ENCODE results near the gene PPP1R13B.

The PPP1R13B gene

GRCh38 chr14:103699901-103700752, 147.2 kb downstream of the PPP1R13B start:
- TF ChIP-seq, protein P1, sequence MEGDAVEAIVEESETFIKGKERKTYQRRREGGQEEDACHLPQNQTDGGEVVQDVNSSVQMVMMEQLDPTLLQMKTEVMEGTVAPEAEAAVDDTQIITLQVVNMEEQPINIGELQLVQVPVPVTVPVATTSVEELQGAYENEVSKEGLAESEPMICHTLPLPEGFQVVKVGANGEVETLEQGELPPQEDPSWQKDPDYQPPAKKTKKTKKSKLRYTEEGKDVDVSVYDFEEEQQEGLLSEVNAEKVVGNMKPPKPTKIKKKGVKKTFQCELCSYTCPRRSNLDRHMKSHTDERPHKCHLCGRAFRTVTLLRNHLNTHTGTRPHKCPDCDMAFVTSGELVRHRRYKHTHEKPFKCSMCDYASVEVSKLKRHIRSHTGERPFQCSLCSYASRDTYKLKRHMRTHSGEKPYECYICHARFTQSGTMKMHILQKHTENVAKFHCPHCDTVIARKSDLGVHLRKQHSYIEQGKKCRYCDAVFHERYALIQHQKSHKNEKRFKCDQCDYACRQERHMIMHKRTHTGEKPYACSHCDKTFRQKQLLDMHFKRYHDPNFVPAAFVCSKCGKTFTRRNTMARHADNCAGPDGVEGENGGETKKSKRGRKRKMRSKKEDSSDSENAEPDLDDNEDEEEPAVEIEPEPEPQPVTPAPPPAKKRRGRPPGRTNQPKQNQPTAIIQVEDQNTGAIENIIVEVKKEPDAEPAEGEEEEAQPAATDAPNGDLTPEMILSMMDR (IDR thresholded peaks at IDR 0.05; ENCODE audit: low read depth, low read length): no peak
- TF ChIP-seq, protein P2, sequence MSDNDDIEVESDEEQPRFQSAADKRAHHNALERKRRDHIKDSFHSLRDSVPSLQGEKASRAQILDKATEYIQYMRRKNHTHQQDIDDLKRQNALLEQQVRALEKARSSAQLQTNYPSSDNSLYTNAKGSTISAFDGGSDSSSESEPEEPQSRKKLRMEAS (IDR thresholded peaks at IDR 0.05; ENCODE audit: low read depth, low read length): no peak
- DNase-seq (ENCODE audit: low read depth): no peak
- H3K4me3 ChIP-seq (ENCODE audit: low read depth, low read length): no peak overlapping the region

- no peak overlapping the region for H3K4me3 ChIP-seq (ENCODE audit: low read depth, low read length)
- TF ChIP-seq MYC (IDR thresholded peaks at IDR 0.05; ENCODE audit: low read depth, low read length) (no peak), POLR2A (IDR thresholded peaks at IDR 0.05; ENCODE audit: extremely low read depth, insufficient read length) (no peak)
- TF ChIP-seq, protein P2 (IDR thresholded peaks at IDR 0.05; ENCODE audit: low read depth, low read length): no peak
- TF ChIP-seq, protein P1 (IDR thresholded peaks at IDR 0.05; ENCODE audit: low read depth, low read length): no peak
- no peak for DNase-seq (ENCODE audit: low read depth)
Measured at GRCh38 chr14:103699261-103699661, 148.1 kb downstream of the PPP1R13B start.

DNA sequence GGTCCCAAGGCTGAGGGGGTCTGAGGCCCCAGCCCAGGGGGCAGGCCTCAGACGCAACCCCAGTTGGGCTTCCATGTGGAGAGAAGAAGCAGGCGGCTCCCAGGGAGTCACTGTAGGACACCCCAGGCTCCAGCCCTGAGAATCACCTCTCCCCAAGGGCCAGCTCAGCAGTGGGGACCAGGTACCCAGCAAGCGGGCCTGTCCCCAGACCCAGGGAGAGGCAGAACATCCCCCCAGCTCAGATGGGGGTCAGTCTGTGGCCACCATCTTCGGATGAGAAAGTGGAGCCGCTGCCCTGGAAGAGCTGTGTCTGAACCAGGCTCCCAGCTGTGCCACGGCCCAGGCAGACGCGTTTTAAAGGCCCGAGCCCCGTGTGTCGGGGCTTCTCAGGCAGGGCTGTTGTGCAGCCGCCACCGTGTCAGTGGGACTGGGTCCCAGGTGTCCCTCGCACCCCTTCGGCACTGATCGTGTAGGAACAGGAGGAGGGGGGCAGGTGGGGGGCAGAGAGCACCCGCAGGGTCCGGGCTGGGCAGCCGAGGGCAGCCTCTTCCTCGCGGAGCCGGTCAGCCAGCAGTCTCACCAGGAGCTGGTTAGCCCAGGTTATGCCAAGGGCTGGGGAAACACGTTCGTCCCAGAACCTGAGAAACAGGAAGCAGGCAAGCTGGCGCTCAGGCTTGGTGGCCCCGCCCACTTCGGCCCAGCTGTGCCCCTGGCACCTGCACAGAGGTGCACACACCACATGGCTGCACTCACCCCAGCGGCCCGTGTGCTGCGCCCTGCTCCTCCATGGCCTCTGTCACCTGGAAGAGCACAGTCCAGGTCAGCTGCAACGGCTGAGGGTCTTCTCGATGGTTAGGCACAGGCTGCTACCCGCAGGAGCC, 148.8 kb downstream of the PPP1R13B start:
- TF ChIP-seq MYC (IDR thresholded peaks at IDR 0.05; ENCODE audit: low read depth, low read length) (no peak), POLR2A (IDR thresholded peaks at IDR 0.05; ENCODE audit: extremely low read depth, insufficient read length) (no peak)
- TF ChIP-seq, protein P2 (IDR thresholded peaks at IDR 0.05; ENCODE audit: low read depth, low read length): no peak
- TF ChIP-seq, protein P1 (IDR thresholded peaks at IDR 0.05; ENCODE audit: low read depth, low read length): no peak
- no peak overlapping the region for H3K4me3 ChIP-seq (ENCODE audit: low read depth, low read length)
- DNase-seq (ENCODE audit: low read depth): no peak

- H3K4me3 ChIP-seq (ENCODE audit: low read depth, low read length): no peak overlapping the region
- TF ChIP-seq, protein P2 (IDR thresholded peaks at IDR 0.05; ENCODE audit: low read depth, low read length): no peak
- TF ChIP-seq, protein P1 (IDR thresholded peaks at IDR 0.05; ENCODE audit: low read depth, low read length): no peak
- no peak for TF ChIP-seq POLR2A (IDR thresholded peaks at IDR 0.05; ENCODE audit: extremely low read depth, insufficient read length)
- no peak for TF ChIP-seq MYC (IDR thresholded peaks at IDR 0.05; ENCODE audit: low read depth, low read length)
- DNase-seq (ENCODE audit: low read depth): no peak
Measured at GRCh38 chr14:103697603-103698379, 149.6 kb downstream of the PPP1R13B start.

GRCh38 chr14:103697206-103697602, 150.2 kb downstream of the PPP1R13B start:
- H3K4me3 ChIP-seq (ENCODE audit: low read depth, low read length): no peak overlapping the region
- TF ChIP-seq, protein P2 (IDR thresholded peaks at IDR 0.05; ENCODE audit: low read depth, low read length): no peak
- no peak for DNase-seq (ENCODE audit: low read depth)

All from NB4 (cell line).